ENCODE measurements around the gene SP9.

Gene SP9

GRCh38 chr2:174334781-174335251 lies at the start of gene SP9:
Gene SP9, plus strand, starts transcription at chr2:174334954. Its CDS starts 139 bp downstream, at chr2:174335093.
- DNase-seq (ENCODE audit: low read depth, low spot score): no peak

GRCh38 chr2:174286172-174286571 lies 48.6 kb upstream of the SP9 start:
- DNase-seq (ENCODE audit: low read depth, low spot score): no peak

DNA sequence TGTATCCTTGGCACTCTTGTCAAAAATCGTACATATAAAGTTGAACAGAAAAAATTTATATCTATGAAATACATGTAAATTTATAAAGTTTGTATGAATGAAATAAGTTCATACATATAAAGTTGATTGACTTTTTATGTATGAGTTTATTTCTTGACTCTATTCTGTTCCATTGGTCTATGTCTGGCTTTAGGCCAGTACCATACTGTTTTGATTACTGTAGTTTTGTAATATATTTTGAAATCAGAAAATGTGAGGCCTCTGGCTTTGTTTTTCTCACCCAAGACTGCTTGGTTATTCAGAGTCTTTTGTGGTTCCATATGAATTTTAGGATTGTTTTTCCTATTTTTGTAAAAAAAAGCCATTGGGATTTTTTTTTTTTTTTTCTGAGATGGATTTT lies 41.8 kb upstream of the SP9 start:
- DNase-seq (ENCODE audit: low read depth, low spot score): no peak

GRCh38 chr2:174300114-174300513 lies 34.6 kb upstream of the SP9 start:
- DNase-seq (ENCODE audit: low read depth, low spot score): no peak

DNA sequence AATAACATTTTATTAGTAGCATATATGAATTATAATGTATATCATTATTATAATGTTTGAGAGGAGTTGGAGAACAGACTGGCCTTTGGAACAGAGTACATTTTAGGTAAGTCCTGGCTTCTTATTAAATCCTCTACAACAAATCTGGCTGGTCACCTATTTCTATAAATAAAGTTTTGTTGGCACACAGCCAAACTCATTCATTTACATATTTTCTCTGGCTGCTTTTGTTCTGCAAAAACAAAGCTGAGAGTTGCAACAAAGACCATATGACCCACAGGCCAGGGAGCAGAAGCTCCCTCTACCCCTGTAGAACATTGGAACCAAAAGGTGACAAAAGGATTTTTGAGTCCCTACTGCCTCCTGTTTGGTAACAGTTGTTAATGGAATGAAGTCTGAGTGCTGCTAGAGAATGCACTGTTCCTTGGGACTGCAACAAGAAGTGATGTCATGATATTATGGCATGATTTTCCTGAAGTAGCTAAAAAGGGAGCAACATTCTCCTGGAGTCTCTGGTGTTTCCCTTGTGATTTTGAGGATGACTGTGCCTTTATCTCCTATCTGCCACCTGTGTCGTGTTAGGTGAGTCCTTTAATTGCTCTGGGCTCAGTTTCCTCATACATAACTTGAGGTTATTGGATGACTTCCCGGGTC lies 22.0 kb upstream of the SP9 start:
- DNase-seq (ENCODE audit: low read depth, low spot score): no peak

- DNase-seq (ENCODE audit: low read depth, low spot score): no peak
Observed at GRCh38 chr2:174322149-174322548, 12.6 kb upstream of the SP9 start.

GRCh38 chr2:174322746-174323145 lies 12.0 kb upstream of the SP9 start:
- no peak for DNase-seq (ENCODE audit: low read depth, low spot score)

DNA sequence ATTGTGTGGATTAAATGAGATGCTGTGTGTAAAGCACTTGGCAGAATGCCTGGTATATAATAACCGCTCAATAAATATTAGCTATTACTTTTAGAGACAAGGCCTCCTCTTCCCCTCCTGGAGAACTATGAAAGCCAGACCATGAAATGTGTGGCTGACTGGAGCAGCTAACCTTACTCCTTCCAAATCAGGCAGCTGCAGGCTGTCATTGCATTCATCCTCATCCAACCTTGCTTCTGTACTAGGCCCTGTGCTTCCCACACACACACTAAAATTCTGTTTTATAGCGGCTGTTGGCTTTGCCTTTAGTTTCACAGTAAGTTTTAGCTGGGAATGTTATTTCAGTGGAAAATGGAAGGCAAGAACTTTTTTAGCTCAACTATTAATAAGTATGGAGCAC lies 10.2 kb upstream of the SP9 start:
- no peak for DNase-seq (ENCODE audit: low read depth, low spot score)

- DNase-seq (ENCODE audit: low read depth, low spot score): no peak
Observed at GRCh38 chr2:174325373-174326160, 9.2 kb upstream of the SP9 start.

DNA sequence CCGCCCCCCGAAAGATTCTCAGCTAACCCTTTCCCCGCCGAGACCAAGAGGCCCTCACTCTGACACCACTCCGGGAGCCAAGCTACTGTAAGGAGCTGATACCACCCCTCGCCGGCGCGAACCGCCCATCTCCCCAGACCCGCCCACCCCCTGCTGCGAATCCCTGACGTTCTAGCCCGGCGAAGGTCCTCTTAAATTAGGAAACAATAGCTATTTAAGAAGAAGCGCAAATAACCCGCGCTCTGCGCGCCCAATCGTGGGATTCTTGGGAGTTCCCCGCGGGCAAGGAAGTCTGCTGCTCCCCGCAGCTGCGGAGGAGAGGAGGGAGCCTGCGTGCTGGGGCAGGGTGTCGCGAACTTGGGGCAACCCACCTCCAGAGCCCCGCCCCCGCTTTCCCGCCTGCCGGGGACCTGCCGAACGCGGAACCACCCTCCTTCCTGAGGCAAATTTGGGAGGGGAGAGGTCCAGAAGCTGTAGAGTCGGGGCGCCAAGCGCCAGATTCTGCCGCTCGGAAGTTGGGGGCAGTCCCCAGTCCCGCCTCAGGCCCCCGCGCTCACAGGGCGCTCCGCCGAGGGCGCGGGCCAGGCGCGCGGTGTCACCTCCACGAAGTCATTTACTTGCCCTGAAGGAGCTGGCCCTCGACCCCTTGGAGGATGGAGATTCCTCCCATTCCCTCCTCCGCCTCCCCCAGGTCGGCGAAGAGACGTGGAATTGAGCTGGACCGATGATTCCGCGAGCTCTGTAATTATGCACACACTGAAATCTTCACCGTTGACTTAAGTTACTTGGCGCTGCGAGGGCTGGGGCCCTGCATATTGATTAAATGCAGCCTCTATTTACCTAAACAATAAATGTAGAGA lies 8.4 kb upstream of the SP9 start:
- no peak for DNase-seq (ENCODE audit: low read depth, low spot score)

- no peak for DNase-seq (ENCODE audit: low read depth, low spot score)
Observed at GRCh38 chr2:174327021-174327840, 7.5 kb upstream of the SP9 start.

DNA sequence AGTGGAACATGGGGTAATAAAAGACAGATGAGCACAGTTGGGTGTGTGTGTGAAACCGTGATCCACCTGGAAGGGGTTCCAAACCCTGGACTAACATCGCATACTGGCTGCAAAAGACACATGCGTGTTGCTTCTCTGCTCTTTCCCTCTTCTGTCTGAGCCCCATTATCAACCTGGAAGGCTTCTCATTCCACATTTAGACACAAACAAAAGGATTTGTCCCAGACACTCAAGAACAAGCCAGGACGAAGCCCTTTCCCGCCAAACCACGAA lies 7.0 kb upstream of the SP9 start:
- no peak for DNase-seq (ENCODE audit: low read depth, low spot score)

GRCh38 chr2:174328114-174328960 lies 6.4 kb upstream of the SP9 start:
- DNase-seq (ENCODE audit: low read depth, low spot score): no peak

DNA sequence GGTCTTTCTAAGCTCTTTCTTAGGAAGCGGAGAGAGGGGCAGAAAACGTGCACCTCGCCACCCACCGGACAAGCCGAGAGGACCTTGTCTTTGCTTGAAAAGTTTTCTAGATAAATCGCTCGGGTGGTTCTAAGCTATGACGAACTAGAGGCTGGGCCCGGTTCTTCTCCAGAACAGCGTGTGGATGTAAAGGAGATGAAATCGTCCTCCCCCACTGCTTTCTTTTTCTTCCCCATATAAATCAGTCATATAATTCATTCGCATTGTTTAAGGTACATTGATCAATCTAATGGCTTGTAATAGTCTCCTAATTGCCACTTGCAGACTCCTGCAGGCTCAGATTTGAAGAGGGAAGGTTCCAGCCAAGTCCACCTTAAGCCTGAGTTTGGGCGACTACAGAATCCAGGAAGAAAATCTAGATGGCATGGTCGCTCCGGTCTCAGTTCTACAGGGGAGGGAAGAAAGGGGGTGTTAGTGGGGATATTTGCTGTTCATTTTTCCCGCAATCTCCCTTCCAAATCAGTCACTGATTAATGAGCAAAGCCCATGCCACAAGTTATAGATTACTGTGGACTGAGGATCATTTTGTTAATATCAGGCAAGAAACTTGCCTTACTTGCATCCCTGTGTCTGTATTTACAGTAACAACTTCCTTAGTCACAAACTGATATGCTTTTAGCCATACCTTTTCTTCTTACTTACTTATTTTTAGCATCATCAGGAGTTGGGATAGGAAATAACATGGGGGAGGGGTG lies 5.6 kb upstream of the SP9 start:
- DNase-seq (ENCODE audit: low read depth, low spot score): no peak

- DNase-seq (ENCODE audit: low read depth, low spot score): no peak
Observed at GRCh38 chr2:174330945-174331594, 3.7 kb upstream of the SP9 start.

GRCh38 chr2:174331595-174332216 lies 3.0 kb upstream of the SP9 start:
- no peak for DNase-seq (ENCODE audit: low read depth, low spot score)

DNA sequence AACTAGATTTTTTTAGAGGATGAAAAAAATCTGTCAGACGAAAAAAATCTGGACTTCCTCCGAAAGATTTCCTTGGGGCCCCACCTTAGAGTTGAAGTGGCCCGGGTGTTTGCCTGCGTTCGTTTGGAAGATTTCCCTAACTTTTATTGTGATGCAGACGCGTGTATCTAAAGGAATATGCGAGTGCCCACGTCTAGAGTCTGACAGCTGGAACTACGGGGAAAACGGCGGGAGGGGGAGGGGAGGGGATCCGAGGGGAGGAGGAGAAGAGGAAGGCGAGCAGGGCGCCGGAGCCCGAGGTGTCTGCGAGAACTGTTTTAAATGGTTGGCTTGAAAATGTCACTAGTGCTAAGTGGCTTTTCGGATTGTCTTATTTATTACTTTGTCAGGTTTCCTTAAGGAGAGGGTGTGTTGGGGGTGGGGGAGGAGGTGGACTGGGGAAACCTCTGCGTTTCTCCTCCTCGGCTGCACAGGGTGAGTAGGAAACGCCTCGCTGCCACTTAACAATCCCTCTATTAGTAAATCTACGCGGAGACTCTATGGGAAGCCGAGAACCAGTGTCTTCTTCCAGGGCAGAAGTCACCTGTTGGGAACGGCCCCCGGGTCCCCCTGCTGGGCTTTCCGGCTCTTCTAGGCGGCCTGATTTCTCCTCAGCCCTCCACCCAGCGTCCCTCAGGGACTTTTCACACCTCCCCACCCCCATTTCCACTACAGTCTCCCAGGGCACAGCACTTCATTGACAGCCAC lies 2.4 kb upstream of the SP9 start:
- DNase-seq (ENCODE audit: low read depth, low spot score): no peak

DNA sequence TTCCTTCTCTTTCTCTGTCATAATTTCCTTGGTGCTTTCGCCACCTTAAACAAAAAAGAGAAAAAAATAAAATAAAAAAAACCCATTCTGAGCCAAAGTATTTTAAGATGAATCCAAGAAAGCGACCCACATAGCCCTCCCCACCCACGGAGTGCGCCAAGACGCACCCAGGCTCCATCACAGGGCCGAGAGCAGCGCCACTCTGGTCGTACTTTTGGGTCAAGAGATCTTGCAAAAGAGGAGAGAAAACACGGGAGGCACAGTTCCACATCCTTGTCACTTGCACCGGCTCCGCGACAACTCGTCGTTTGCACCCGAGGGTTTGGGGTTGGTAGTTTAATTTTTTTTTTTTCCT lies 1.8 kb upstream of the SP9 start:
- DNase-seq (ENCODE audit: low read depth, low spot score): no peak
